Neural progenitor cell (in vitro differentiated cells): ENCODE results near the gene CROCC2.

Source experiments
- EZH2 ChIP-seq: fragments of 200-600 bp; sonication (generic); IDR thresholded peaks from 2 replicates; pipeline ENCODE4 v1.6.1; 2017; ENCODE audit warnings: antibody characterized with exemption, mild to moderate bottlenecking, moderate library complexity
- EZH2phosphoT487 ChIP-seq: fragments of 200-600 bp; sonication (generic); IDR thresholded peaks from 2 replicates; pipeline ENCODE4 v1.6.1; 2017; ENCODE audit warnings: antibody characterized with exemption
- TF ChIP-seq, protein P1 (sequence below): fragments of 200-600 bp; sonication (generic); IDR thresholded peaks from 2 replicates; pipeline ENCODE4 v1.5.1; 2017; ENCODE audit warnings: antibody characterized with exemption, mild to moderate bottlenecking

DNA sequence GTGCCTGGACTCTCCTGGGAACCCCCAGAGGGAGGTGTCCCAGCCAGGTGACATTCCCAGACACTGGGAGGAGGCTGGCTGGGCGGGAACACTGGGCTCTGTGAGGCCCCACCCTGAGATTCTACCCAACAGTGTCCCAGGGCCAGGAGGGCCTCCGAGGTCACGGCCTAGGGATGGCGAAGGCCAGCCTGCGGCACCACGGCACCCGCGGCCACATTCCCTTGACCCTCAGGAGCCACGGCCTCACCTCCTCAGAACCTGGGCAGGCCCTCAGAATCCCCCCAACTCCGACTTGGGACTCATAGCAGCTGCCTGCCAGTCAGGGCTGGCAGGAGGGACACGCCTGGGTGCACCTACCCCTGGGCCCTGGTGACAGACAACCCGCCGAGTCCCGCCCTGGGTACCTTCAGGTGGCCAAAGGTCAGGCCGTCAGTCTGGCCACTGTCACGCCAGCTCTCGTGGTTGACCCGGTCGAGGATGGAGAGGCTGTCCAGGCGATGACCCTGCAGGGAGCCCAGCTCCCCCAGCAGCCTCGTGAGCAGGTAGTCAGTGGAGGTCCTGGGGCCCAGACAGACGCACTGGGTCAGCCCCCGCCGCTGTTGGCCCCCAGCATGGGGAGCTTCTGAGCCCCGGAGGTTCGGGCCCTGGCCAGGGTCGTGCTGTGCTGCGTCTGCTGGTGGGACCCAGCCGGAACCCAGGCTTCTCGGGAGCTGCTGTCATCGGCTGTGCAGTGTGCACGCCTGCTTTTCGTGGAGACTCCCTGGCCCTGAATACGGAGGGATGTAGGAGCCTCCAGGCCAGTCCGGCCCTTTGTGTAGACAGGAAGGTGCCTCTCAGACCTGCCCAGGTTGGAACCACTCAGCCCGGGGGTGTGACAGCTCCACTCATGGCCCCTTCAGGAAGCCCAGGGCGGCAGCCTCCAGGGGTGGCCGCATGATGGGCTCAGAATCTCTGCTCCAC, 16.3 kb upstream of the CROCC2 start:
- TF ChIP-seq, protein P1, sequence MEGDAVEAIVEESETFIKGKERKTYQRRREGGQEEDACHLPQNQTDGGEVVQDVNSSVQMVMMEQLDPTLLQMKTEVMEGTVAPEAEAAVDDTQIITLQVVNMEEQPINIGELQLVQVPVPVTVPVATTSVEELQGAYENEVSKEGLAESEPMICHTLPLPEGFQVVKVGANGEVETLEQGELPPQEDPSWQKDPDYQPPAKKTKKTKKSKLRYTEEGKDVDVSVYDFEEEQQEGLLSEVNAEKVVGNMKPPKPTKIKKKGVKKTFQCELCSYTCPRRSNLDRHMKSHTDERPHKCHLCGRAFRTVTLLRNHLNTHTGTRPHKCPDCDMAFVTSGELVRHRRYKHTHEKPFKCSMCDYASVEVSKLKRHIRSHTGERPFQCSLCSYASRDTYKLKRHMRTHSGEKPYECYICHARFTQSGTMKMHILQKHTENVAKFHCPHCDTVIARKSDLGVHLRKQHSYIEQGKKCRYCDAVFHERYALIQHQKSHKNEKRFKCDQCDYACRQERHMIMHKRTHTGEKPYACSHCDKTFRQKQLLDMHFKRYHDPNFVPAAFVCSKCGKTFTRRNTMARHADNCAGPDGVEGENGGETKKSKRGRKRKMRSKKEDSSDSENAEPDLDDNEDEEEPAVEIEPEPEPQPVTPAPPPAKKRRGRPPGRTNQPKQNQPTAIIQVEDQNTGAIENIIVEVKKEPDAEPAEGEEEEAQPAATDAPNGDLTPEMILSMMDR: no peak
- no peak for TF ChIP-seq EZH2phosphoT487
- TF ChIP-seq EZH2: no peak
